NCI-H82 treated with DMSO at 0.1 percent for 48 hours (cell line): ENCODE measurements around the gene FBXW5.

Experiments used
- DNase-seq: peaks from one replicate; lab custom pipeline; 2025; ENCODE audit not compliant: unreplicated experiment; lab: John Stamatoyannopoulos, UW

The FBXW5 gene

GRCh38 chr9:136944519-136945332 lies at the start of gene FBXW5, which contains the start of gene C8G:
Gene FBXW5, minus strand, starts transcription at chr9:136944738. Its CDS starts 655 bp downstream, at chr9:136944083.
Gene C8G, plus strand, starts transcription at chr9:136945243. Its CDS starts 78 bp downstream, at chr9:136945321.
- DNase-seq, result peak; percentile 81

- no peak for DNase-seq
These were observed 48.4 kb upstream of the FBXW5 start for GRCh38 chr9:136992819-136993369.

GRCh38 chr9:136991993-136992818 lies 47.7 kb upstream of the FBXW5 start, which contains the start of gene PAXX:
Gene PAXX, plus strand, starts transcription at chr9:136992422. Its CDS starts 22 bp downstream, at chr9:136992444.
- peak; percentile 62 for DNase-seq

- DNase-seq, result no peak
These were observed 45.8 kb upstream of the FBXW5 start for GRCh38 chr9:136990242-136990911.

GRCh38 chr9:136988872-136989271 lies 44.3 kb upstream of the FBXW5 start:
- DNase-seq, result no peak

GRCh38 chr9:136985853-136986252 lies 41.3 kb upstream of the FBXW5 start:
- DNase-seq, result no peak

- no peak for DNase-seq
These were observed 40.6 kb upstream of the FBXW5 start for GRCh38 chr9:136985027-136985602.

- no peak for DNase-seq
These were observed 40.0 kb upstream of the FBXW5 start for GRCh38 chr9:136984464-136985026.

GRCh38 chr9:136983656-136984314 lies 39.2 kb upstream of the FBXW5 start:
- DNase-seq, result no peak

GRCh38 chr9:136983167-136983566 lies 38.6 kb upstream of the FBXW5 start:
- DNase-seq, result no peak

GRCh38 chr9:136982232-136983051 lies 37.9 kb upstream of the FBXW5 start, which contains the start of gene LCNL1:
Gene LCNL1, plus strand, starts transcription at chr9:136982993. Its CDS starts 594 bp downstream, at chr9:136983587.
- DNase-seq, result no peak

- no peak for DNase-seq
These were observed 37.2 kb upstream of the FBXW5 start for GRCh38 chr9:136981588-136982231.

- no peak for DNase-seq
These were observed 36.3 kb upstream of the FBXW5 start for GRCh38 chr9:136980669-136981478.

GRCh38 chr9:136979769-136980587 lies 35.4 kb upstream of the FBXW5 start:
- DNase-seq, result no peak

- no peak for DNase-seq
These were observed 34.5 kb upstream of the FBXW5 start for GRCh38 chr9:136978865-136979544.
